Vagina (tissue), 2 donors: Measurements from ENCODE around the gene TSPYL6. TPM values are rescaled to one million over a fixed set of nuclear protein-coding genes. Genes with fewer than 3 reads are reported as not detected.

Experiments used
- DNase-seq, 2 donors: peaks; one replicate each; pipeline ENCODE4 v3.0.0-alpha.2; 2017; ENCODE audit errors: extremely low spot score in 2 of 2
- H3K27ac ChIP-seq: fragments of 200-600 bp; sonication (generic); one replicate; pipeline ENCODE4 v1.5.1; 2019
- H3K27me3 ChIP-seq: fragments of 200-600 bp; sonication (generic); one replicate; pipeline ENCODE4 v1.5.1; 2019
- H3K36me3 ChIP-seq, 2 donors: fragments of 200-600 bp; sonication (generic); one replicate each; pipeline ENCODE4 v1.5.1; 2017 to 2019
- H3K4me1 ChIP-seq: fragments of 200-600 bp; sonication (generic); one replicate; pipeline ENCODE4 v1.5.1; 2019
- H3K4me3 ChIP-seq, 2 donors: fragments of 200-600 bp; sonication (generic); 1 replicate in 1 of 2; 2 replicates in 1 of 2; pipeline ENCODE4 v1.5.1; 2016 to 2019
- H3K9me3 ChIP-seq: fragments of 200-600 bp; sonication (generic); one replicate; pipeline ENCODE4 v1.5.1; 2019
- POLR2A ChIP-seq, 2 donors: fragments of 450-650 bp; IDR thresholded peaks; one replicate each; pipeline ENCODE4 v1.6.1; 2017; ENCODE audit warnings: antibody characterized with exemption in 2 of 2, mild to moderate bottlenecking in 2 of 2, moderate library complexity in 2 of 2
- POLR2AphosphoS5 ChIP-seq, 2 donors: sonication (generic); formaldehyde crosslinking; IDR thresholded peaks; one replicate each; pipeline ENCODE4 v1.9.0; 2017; ENCODE audit warnings: antibody characterized with exemption in 2 of 2, mild to moderate bottlenecking in 2 of 2, low read depth in 1 of 2; ENCODE audit not compliant: insufficient read depth in 1 of 2
- intact Hi-C: fragments of 100-400 bp; cut with DNase I; formaldehyde crosslinking; loops from one replicate; pipeline ENCODE4 v1.15.1; 2023
- total RNA-seq: library from RNA; depleted of rRNA; stranded (reverse); fragments of >200 nt; gene quantifications from one replicate; pipeline ENCODE4 v1.2.3, GENCODE V29; 2016
- TF ChIP-seq, protein P1 (sequence below), 3 experiments: fragments of 450-650 bp in 2 of 3; fragments of 200-600 bp in 1 of 3; sonication (generic) in 1 of 3; IDR thresholded peaks; one replicate each; pipeline ENCODE4 v1.5.1; 2017 to 2019; ENCODE audit warnings: antibody characterized with exemption in 3 of 3, mild to moderate bottlenecking in 2 of 3, moderate library complexity in 2 of 3

TSPYL6 gene
- total RNA-seq, 1 donor from 2014 or later = not detected

DNA sequence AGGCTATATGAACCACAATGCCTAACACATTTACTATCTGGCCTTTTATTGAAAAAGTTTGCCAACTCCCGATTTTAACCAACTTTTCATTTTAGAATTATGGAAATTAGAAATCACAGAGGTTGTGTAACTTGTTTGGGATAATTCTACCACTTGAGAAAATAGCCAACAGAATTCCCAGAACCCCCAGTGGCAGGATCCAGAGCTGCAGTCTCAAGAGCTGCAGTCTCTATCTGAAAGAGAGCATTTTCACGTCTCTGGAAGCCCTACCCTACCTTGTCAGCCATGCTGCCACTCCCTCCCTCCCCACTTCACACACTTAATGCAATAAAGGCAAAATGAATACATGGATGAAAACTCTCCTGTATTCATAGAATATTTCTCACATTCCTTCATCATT, 23.4 kb upstream of the TSPYL6 start:
- DNase-seq = no peak
- Histone ChIP-seq H3K4me1 (no peaks in the 10 kb centered on the region), H3K9me3 (no peaks in the 10 kb centered on the region), H3K27me3 (no peaks in the 10 kb centered on the region), H3K27ac (no peak overlapping the region), H3K36me3 (no peaks in the 10 kb centered on the region), H3K4me3 (no peak overlapping the region)
- intact Hi-C loops = no loop called here
- TF ChIP-seq, protein P1, sequence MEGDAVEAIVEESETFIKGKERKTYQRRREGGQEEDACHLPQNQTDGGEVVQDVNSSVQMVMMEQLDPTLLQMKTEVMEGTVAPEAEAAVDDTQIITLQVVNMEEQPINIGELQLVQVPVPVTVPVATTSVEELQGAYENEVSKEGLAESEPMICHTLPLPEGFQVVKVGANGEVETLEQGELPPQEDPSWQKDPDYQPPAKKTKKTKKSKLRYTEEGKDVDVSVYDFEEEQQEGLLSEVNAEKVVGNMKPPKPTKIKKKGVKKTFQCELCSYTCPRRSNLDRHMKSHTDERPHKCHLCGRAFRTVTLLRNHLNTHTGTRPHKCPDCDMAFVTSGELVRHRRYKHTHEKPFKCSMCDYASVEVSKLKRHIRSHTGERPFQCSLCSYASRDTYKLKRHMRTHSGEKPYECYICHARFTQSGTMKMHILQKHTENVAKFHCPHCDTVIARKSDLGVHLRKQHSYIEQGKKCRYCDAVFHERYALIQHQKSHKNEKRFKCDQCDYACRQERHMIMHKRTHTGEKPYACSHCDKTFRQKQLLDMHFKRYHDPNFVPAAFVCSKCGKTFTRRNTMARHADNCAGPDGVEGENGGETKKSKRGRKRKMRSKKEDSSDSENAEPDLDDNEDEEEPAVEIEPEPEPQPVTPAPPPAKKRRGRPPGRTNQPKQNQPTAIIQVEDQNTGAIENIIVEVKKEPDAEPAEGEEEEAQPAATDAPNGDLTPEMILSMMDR (IDR thresholded peaks at IDR 0.05) = no peak
- no peak for TF ChIP-seq POLR2A (IDR thresholded peaks at IDR 0.05)
- TF ChIP-seq POLR2AphosphoS5 (IDR thresholded peaks at IDR 0.05; ENCODE audit: insufficient read depth in 1 of 2, low read depth in 1 of 2) = no peak

DNA sequence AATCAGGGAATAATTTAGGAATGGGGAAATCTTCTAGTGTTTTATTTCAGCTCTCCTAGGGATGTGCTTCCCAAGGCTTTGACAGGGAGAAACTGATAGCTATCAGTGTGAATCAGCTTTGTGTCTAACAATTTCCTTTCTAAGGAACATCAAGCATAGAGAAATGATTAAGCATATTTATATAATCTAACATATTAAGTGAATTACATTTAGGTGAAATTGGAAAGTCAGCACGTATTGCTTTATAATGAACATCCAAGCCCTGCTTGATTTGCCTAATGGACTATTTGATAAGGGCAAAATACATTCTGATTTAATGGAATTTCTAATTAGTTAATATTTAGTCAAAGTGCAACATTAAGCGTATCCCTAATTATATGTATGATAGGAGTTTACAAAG, 19.5 kb upstream of the TSPYL6 start:
- Histone ChIP-seq H3K36me3 (no peaks in the 10 kb centered on the region), H3K27me3 (no peaks in the 10 kb centered on the region), H3K27ac (no peak overlapping the region), H3K4me3 (no peak overlapping the region), H3K4me1 (no peaks in the 10 kb centered on the region), H3K9me3 (no peaks in the 10 kb centered on the region)
- no peak for DNase-seq
- no peak for TF ChIP-seq POLR2A (IDR thresholded peaks at IDR 0.05)
- TF ChIP-seq, protein P1 (IDR thresholded peaks at IDR 0.05) = no peak
- no peak for TF ChIP-seq POLR2AphosphoS5 (IDR thresholded peaks at IDR 0.05; ENCODE audit: insufficient read depth in 1 of 2, low read depth in 1 of 2)
- intact Hi-C loops = no loop called here

DNA sequence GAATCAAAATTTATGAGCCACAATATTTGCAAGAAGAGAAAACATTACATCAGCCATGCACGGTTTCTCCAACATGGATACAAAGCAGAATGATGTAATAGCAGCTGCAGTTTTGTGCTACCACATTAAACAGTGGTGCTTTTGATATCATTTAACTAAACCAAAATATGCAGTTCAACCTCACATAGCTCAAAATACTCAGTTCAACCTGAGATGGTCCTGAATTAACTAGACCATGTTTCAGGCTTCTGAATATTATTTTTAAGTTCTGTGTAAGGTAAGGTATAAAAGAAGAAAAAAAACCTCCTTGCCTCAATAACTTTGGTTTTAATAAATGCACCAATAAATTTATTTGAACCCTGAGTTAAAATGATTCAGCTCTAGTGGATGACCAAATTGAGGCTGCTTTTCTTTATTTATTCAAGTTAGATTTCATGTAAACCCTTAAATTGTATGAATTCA, 18.8 kb upstream of the TSPYL6 start:
- Histone ChIP-seq H3K4me1 (no peaks in the 10 kb centered on the region), H3K27ac (no peak overlapping the region), H3K4me3 (no peak overlapping the region), H3K27me3 (no peaks in the 10 kb centered on the region), H3K36me3 (no peaks in the 10 kb centered on the region), H3K9me3 (no peaks in the 10 kb centered on the region)
- DNase-seq = no peak
- TF ChIP-seq, protein P1 (IDR thresholded peaks at IDR 0.05) = no peak
- TF ChIP-seq POLR2AphosphoS5 (IDR thresholded peaks at IDR 0.05; ENCODE audit: insufficient read depth in 1 of 2, low read depth in 1 of 2) (no peak), POLR2A (IDR thresholded peaks at IDR 0.05) (no peak)
- intact Hi-C loops = no loop called here

DNA sequence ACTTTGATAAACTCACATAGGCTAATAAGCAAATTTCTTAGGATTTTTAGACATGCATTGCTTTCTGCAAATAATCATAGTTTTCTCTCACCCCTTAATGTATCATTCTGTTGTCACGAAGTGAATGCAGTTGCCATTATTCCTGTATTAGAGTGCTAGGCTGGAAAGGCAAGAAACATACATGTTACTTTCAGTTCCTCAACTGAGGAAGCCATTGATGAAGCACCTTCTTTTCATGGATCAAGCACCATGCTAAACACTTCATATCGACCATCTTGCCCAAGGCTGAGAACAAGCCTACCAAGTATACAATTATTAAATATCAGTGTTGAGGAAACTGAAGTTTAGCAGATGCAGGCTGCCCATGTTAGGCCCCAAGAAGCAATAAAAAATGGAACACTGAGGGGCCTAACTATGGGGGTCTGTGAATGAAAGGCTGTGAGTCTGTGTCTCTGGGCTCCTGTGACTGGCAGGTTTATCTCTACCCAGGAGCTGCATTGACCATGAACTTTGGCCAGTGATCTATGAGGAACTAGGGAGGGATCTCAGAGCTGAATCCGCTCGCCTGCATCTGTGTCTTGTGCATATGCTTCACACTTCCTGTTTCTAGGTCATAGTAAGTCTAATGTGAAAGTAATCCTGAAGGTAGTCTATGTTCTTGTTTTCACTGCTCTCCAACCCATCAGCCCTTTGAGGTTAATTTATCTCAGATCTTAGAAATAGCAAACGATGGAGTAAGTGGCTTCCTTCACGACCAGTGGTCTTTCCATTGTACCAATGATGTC, 16.0 kb upstream of the TSPYL6 start:
- no peak for DNase-seq
- Histone ChIP-seq H3K9me3 (no peaks in the 10 kb centered on the region), H3K4me1 (no peaks in the 10 kb centered on the region), H3K27me3 (no peaks in the 10 kb centered on the region), H3K36me3 (no peaks in the 10 kb centered on the region), H3K27ac (no peak overlapping the region), H3K4me3 (no peak overlapping the region)
- intact Hi-C loops = no loop called here
- TF ChIP-seq POLR2AphosphoS5 (IDR thresholded peaks at IDR 0.05; ENCODE audit: insufficient read depth in 1 of 2, low read depth in 1 of 2) (no peak), POLR2A (IDR thresholded peaks at IDR 0.05) (no peak)
- TF ChIP-seq, protein P1 (IDR thresholded peaks at IDR 0.05) = no peak

DNA sequence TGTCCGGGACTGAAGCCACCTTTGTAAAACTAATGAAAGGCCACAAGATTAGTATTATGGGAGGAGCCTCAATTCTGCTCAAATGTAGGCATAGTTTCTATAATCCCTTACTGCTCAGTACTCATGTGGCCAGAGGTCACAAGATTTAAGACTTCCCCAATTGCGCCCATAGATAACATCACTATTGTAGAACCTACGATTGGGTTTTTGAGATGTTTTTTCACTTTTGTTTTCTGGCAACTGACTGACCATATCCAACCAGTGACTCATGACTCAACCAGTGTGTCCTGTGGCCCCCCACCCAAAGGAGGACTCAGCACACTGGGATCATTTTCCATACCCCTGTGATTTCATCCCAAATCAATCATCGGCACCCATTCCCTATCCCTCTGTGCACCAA, 15.2 kb upstream of the TSPYL6 start:
- H3K36me3 ChIP-seq = no peaks in the 10 kb centered on the region
- no peak overlapping the region for H3K27ac ChIP-seq
- H3K4me3 ChIP-seq = no peak overlapping the region
- no peak for DNase-seq
- no peaks in the 10 kb centered on the region for H3K4me1 ChIP-seq
- no peaks in the 10 kb centered on the region for H3K9me3 ChIP-seq
- TF ChIP-seq, protein P1 (IDR thresholded peaks at IDR 0.05) = no peak
- TF ChIP-seq POLR2AphosphoS5 (IDR thresholded peaks at IDR 0.05; ENCODE audit: insufficient read depth in 1 of 2, low read depth in 1 of 2) = no peak
- TF ChIP-seq POLR2A (IDR thresholded peaks at IDR 0.05) = no peak
- intact Hi-C loops = no loop called here
- H3K27me3 ChIP-seq = no peaks in the 10 kb centered on the region
